Endothelial cell of umbilical vein (primary cell): ENCODE results near the gene PRELID3B. TPM values are rescaled to one million over a fixed set of nuclear protein-coding genes. Genes with fewer than 3 reads are reported as not detected.

Experiments
- BruUV-seq: library from RNA; stranded (reverse); fragments of 400-500 nt; replicated peaks from 2 replicates; lab custom pipeline; 2021; lab: Mats Ljungman, UMichigan
- CTCF ChIA-PET: fragments of 300-600, 350-600 bp; sonication (Branson Sonifier 250); formaldehyde crosslinking; loops from one replicate; lab custom pipeline; 2021; ENCODE audit warnings: antibody characterized with exemption, inconsistent platforms; lab: Charles Lee
- POLR2A ChIA-PET: fragments of 300-600, 350-600 bp; sonication (Branson Sonifier 250); formaldehyde crosslinking; loops from one replicate; lab custom pipeline; 2021; ENCODE audit warnings: antibody characterized with exemption, inconsistent platforms; lab: Charles Lee
- DNase-seq: peaks from one replicate; pipeline ENCODE4 v3.0.0-alpha.2; 2011; ENCODE audit warnings: low read depth, low spot score
- FAIRE-seq: peaks from 2 replicates; lab custom pipeline; 2011; peaks lifted over from hg19 to GRCh38; lab: Jason Lieb, UNC
- H2AFZ ChIP-seq: 2 replicates; pipeline ENCODE4 v1.6.0; 2012; ENCODE audit warnings: low read depth, low read length, control low read depth, inconsistent platforms
- H3K27ac ChIP-seq: 2 replicates; pipeline ENCODE4 v1.5.1; 2011; ENCODE audit warnings: low read depth, mild to moderate bottlenecking, control low read depth, low read length, moderate library complexity; ENCODE audit not compliant: insufficient read depth
- H3K27me3 ChIP-seq, 2 experiments: 2 replicates each; pipeline versions ENCODE4 v1.6.0 to v1.6.1; 2011; ENCODE audit warnings: low read length in 2 of 2, mixed read lengths in 1 of 2; ENCODE audit not compliant: control insufficient read depth in 2 of 2, insufficient read depth in 2 of 2
- H3K36me3 ChIP-seq, 2 experiments: 2 replicates in 1 of 2; 3 replicates in 1 of 2; pipeline ENCODE4 v1.5.1; 2011; ENCODE audit warnings: low read length in 2 of 2, mild to moderate bottlenecking in 1 of 2, moderate library complexity in 1 of 2; ENCODE audit not compliant: control insufficient read depth in 2 of 2, insufficient read depth in 2 of 2; ENCODE audit errors: extremely low read depth in 1 of 2
- H3K4me1 ChIP-seq: 3 replicates; pipeline ENCODE4 v1.5.1; 2011; ENCODE audit warnings: mild to moderate bottlenecking, low read length; ENCODE audit not compliant: control insufficient read depth, insufficient read depth; ENCODE audit errors: extremely low read depth
- H3K4me2 ChIP-seq: 2 replicates; pipeline ENCODE4 v1.6.1; 2011; ENCODE audit warnings: low read length, control low read depth, mixed read lengths; ENCODE audit not compliant: insufficient read depth
- H3K4me3 ChIP-seq, 3 experiments: fragments of 200-600 bp in 1 of 3; sonication (generic), shearing (Covaris generic) in 1 of 3; replicated peaks in 1 of 3; 2 replicates each; pipeline ENCODE4 v1.5.1; 2011 to 2016; ENCODE audit warnings: control low read depth in 3 of 3, low read length in 3 of 3, mild to moderate bottlenecking in 2 of 3, inconsistent platforms in 1 of 3, low read depth in 1 of 3, moderate library complexity in 1 of 3; ENCODE audit not compliant: insufficient read depth in 1 of 3
- H3K79me2 ChIP-seq: 2 replicates; pipeline ENCODE4 v1.6.0; 2012; ENCODE audit warnings: low read length, inconsistent platforms; ENCODE audit not compliant: control insufficient read depth, insufficient read depth
- H3K9ac ChIP-seq: replicated peaks from 2 replicates; pipeline ENCODE3; 2011; ENCODE audit warnings: low read length, control low read depth; ENCODE audit not compliant: insufficient read depth; ENCODE audit errors: extremely low read depth
- H3K9me1 ChIP-seq: replicated peaks from 3 replicates; pipeline ENCODE4 v1.6.0; 2011; ENCODE audit warnings: mild to moderate bottlenecking, low read length; ENCODE audit not compliant: control insufficient read depth, insufficient read depth; ENCODE audit errors: extremely low read depth
- H3K9me3 ChIP-seq: replicated peaks from 2 replicates; pipeline ENCODE4 v1.5.1; 2012; ENCODE audit warnings: low read length, inconsistent platforms; ENCODE audit not compliant: control insufficient read depth, insufficient read depth
- H4K20me1 ChIP-seq: replicated peaks from 2 replicates; pipeline ENCODE3; 2011; ENCODE audit warnings: mild to moderate bottlenecking, low read length; ENCODE audit not compliant: control insufficient read depth, insufficient read depth; ENCODE audit errors: extremely low read depth
- EZH2 ChIP-seq: IDR thresholded peaks from 2 replicates; pipeline ENCODE4 v1.6.1; 2012; ENCODE audit warnings: borderline replicate concordance, low read depth, mild to moderate bottlenecking, moderate library complexity, low read length, inconsistent platforms; ENCODE audit not compliant: severe bottlenecking
- FOS ChIP-seq: IDR thresholded peaks from 2 replicates; pipeline ENCODE4 v1.6.1; 2011; ENCODE audit warnings: mild to moderate bottlenecking, low read length, moderate library complexity, borderline replicate concordance; ENCODE audit not compliant: insufficient read depth
- GATA2 ChIP-seq: IDR thresholded peaks from 2 replicates; pipeline ENCODE4 v1.7.0; 2011; ENCODE audit warnings: low read depth, mild to moderate bottlenecking, moderate library complexity, mixed read lengths, low read length; ENCODE audit not compliant: insufficient read length, insufficient read depth
- JUN ChIP-seq: IDR thresholded peaks from 2 replicates; pipeline ENCODE4 v1.6.1; 2011; ENCODE audit warnings: borderline replicate concordance, low read depth; ENCODE audit not compliant: insufficient read length, insufficient read depth
- MYC ChIP-seq: IDR thresholded peaks from one replicate; pipeline ENCODE4 v1.6.1; 2011; ENCODE audit warnings: mild to moderate bottlenecking, low read depth, low read length
- POLR2A ChIP-seq: IDR thresholded peaks from 2 replicates; pipeline ENCODE4 v1.6.1; 2012; ENCODE audit warnings: low read depth, mild to moderate bottlenecking, control low read depth, low read length
- POLR2AphosphoS5 ChIP-seq: IDR thresholded peaks from 2 replicates; pipeline ENCODE4 v1.6.1; 2012; ENCODE audit warnings: low read depth, mild to moderate bottlenecking, control low read depth, low read length, moderate library complexity; ENCODE audit not compliant: insufficient read depth
- dilution Hi-C: fragments of 300-500 bp; cut with MboI; formaldehyde crosslinking; loops from one replicate; pipeline ENCODE4 v1.15.0; 2019; ENCODE audit warnings: low sequenced_read_pairs; ENCODE audit not compliant: extremely low pct_ligation_motif_present
- intact Hi-C: fragments of 100-400 bp; cut with micrococcal nuclease; formaldehyde crosslinking; loops from one replicate; pipeline ENCODE4 v1.10.0; 2022
- polyA plus RNA-seq, 4 experiments: library from polyadenylated mRNA; depleted of rRNA in 3 of 4; stranded (reverse) in 3 of 4; unstranded in 1 of 4; fragments of >200 nt; gene quantifications; 2 replicates each; pipeline versions ENCODE4 v1.2.1 to v1.2.3, GENCODE V29; 2011 to 2012; ENCODE audit warnings: missing spikeins in 1 of 4
- total RNA-seq: library from RNA; stranded (reverse); gene quantifications from 2 replicates; pipeline ENCODE4 v1.2.3, GENCODE V29; 2021
- TF ChIP-seq, protein P1 (sequence below), 2 donors: IDR thresholded peaks; 1 replicate in 1 of 2; 2 replicates in 1 of 2; pipeline ENCODE4 v1.5.1; 2011; ENCODE audit warnings: low read length in 2 of 2, mild to moderate bottlenecking in 2 of 2, moderate library complexity in 2 of 2, control low read depth in 1 of 2, inconsistent platforms in 1 of 2, low read depth in 1 of 2; ENCODE audit not compliant: insufficient read depth in 1 of 2; ENCODE audit errors: extremely low read depth in 1 of 2
- TF ChIP-seq, protein P2 (sequence below): IDR thresholded peaks from 2 replicates; pipeline ENCODE4 v1.6.1; 2011; ENCODE audit not compliant: insufficient read depth, insufficient read length

PRELID3B gene
- total and polyA plus RNA-seq, 2 donors (not counting 3 experiments of a cell fraction or from before 2014, with no cell fraction given), result 14.9 to 57.2 TPM

DNA sequence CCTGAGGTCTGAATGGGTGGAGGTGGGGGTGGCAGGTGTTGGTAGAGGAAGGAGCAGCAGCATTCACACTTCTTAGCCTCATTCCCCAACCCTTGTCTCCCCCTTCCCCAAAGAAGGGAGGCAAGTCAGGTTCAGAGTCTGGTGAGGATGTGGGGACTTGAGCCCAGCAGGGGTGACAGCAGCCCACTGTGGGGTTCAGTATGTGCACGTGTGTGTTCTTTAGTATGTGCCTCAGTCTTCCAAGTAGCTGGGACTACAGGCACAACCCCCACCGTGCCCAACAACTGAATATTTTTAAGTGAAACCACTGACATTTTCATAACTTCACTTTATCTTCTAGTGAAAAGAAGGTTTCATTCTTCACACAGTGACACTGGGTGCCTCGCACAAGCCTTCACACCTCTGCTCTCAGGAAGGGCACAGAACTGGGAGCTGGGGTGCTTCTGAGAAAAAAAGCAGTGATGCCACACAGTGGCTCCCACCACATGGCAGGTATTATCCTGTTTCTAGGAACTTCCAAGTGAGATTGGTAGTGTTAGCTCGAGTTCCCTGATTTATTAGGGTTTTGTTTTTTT is 33.4 kb upstream of the PRELID3B start:
- no peak overlapping the region for H3K27ac ChIP-seq
- intact Hi-C loops (no loop called here), dilution Hi-C loops (no loop called here)
- FAIRE-seq (no peak), DNase-seq (no peak)
- TF ChIP-seq MYC (no peak), FOS (no peak), EZH2 (no peak), GATA2 (no peak), POLR2AphosphoS5 (no peak), POLR2A (no peak), JUN (no peak)
- TF ChIP-seq, protein P1, sequence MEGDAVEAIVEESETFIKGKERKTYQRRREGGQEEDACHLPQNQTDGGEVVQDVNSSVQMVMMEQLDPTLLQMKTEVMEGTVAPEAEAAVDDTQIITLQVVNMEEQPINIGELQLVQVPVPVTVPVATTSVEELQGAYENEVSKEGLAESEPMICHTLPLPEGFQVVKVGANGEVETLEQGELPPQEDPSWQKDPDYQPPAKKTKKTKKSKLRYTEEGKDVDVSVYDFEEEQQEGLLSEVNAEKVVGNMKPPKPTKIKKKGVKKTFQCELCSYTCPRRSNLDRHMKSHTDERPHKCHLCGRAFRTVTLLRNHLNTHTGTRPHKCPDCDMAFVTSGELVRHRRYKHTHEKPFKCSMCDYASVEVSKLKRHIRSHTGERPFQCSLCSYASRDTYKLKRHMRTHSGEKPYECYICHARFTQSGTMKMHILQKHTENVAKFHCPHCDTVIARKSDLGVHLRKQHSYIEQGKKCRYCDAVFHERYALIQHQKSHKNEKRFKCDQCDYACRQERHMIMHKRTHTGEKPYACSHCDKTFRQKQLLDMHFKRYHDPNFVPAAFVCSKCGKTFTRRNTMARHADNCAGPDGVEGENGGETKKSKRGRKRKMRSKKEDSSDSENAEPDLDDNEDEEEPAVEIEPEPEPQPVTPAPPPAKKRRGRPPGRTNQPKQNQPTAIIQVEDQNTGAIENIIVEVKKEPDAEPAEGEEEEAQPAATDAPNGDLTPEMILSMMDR (IDR thresholded peaks at IDR 0.05; ENCODE audit: extremely low read depth in 1 of 2, insufficient read depth in 1 of 2, low read depth in 1 of 2, low read length in 2 of 2), result no peak
- TF ChIP-seq, protein P2, sequence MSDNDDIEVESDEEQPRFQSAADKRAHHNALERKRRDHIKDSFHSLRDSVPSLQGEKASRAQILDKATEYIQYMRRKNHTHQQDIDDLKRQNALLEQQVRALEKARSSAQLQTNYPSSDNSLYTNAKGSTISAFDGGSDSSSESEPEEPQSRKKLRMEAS, result no peak
- no TSS peak for BruUV-seq
- H3K36me3 ChIP-seq, result no peaks in the 10 kb centered on the region
- H3K9ac ChIP-seq, result no peak overlapping the region
- no peak overlapping the region for H2AFZ ChIP-seq
- H3K9me1 ChIP-seq, result no peaks in the 10 kb centered on the region
- no peaks in the 10 kb centered on the region for H3K9me3 ChIP-seq
- ChIA-PET POLR2A (no interaction called here), CTCF (interaction anchor here (0.6 to 1.2 kb wide), 2 partner anchors 12 to 213 kb away, joined by 4 to 6 read pairs; no protein-coding TSS in a partner anchor)
- H3K4me2 ChIP-seq, result no peak overlapping the region
- peaks cover 7 to 15% of the 10 kb centered on the region in 2 experiments for H3K27me3 ChIP-seq
- H3K4me1 ChIP-seq, result no peaks in the 10 kb centered on the region
- H3K4me3 ChIP-seq, result no peak overlapping the region
- H3K79me2 ChIP-seq, result no peaks in the 10 kb centered on the region
- H4K20me1 ChIP-seq, result no peaks in the 10 kb centered on the region
